ENCODE measurements around the gene MAD2L1BP. TPM values are rescaled to one million over a fixed set of nuclear protein-coding genes. Genes with fewer than 3 reads are reported as not detected.

The MAD2L1BP gene
- total and polyA plus RNA-seq, 2 of the 13 experiments (the other 11 are each of a cell fraction or from before 2014, with no cell fraction given) = 54.2 to 55.5 TPM

- TF ChIP-seq REXO4 (CRISPR knock-in tag; IDR thresholded peaks at IDR 0.05; ENCODE audit: borderline replicate concordance) (no peak), ZMYM2 (CRISPR knock-in tag; IDR thresholded peaks at IDR 0.05) (no peak), ZNF503 (CRISPR knock-in tag; IDR thresholded peaks at IDR 0.05) (no peak), TIGD3 (CRISPR knock-in tag; IDR thresholded peaks at IDR 0.05; ENCODE audit: borderline replicate concordance) (no peak), ZNF354B (CRISPR knock-in tag; IDR thresholded peaks at IDR 0.05) (peak; percentile 74; the same call in 1 of the 2 replicates), ZZZ3 (CRISPR knock-in tag; IDR thresholded peaks at IDR 0.05; ENCODE audit: borderline replicate concordance) (0 out of 2 replicates have a peak, but pooled peaks have one; percentile 10), KDM4B (CRISPR knock-in tag; IDR thresholded peaks at IDR 0.05) (no peak), NFIC (IDR thresholded peaks at IDR 0.05; ENCODE audit: low read length) (no peak), SPEN (CRISPR knock-in tag; IDR thresholded peaks at IDR 0.05; ENCODE audit: low read depth) (0 out of 2 replicates have a peak, but pooled peaks have one; percentile 52), SIX1 (CRISPR knock-in tag; IDR thresholded peaks at IDR 0.05; ENCODE audit: borderline replicate concordance) (0 out of 2 replicates have a peak, but pooled peaks have one; percentile 5), SOX6 (IDR thresholded peaks at IDR 0.05) (no peak), SOX6 (CRISPR knock-in tag; IDR thresholded peaks at IDR 0.05) (no peak), HNRNPLL (IDR thresholded peaks at IDR 0.05; ENCODE audit: low read depth, low read length, poor library complexity, severe bottlenecking) (no peak), HIVEP1 (CRISPR knock-in tag; IDR thresholded peaks at IDR 0.05) (no peak), ZNF747 (CRISPR knock-in tag; IDR thresholded peaks at IDR 0.05; ENCODE audit: borderline replicate concordance) (no peak), ZBTB7B (CRISPR knock-in tag; IDR thresholded peaks at IDR 0.05) (peak; percentile 44; the same call in 1 of the 2 replicates), FOXP1 (IDR thresholded peaks at IDR 0.05) (no peak), FOXP1 (CRISPR knock-in tag; IDR thresholded peaks at IDR 0.05) (no peak), LCORL (IDR thresholded peaks at IDR 0.05) (no peak), LCORL (CRISPR knock-in tag; IDR thresholded peaks at IDR 0.05) (no peak), ZNF841 (CRISPR knock-in tag; IDR thresholded peaks at IDR 0.05; ENCODE audit: borderline replicate concordance) (no peak), HMG20B (CRISPR knock-in tag; conservative IDR thresholded peaks at IDR 0.05) (no peak), ZNF343 (CRISPR knock-in tag; IDR thresholded peaks at IDR 0.05) (0 out of 2 replicates have a peak, but pooled peaks have one; percentile 25), ZNF850 (CRISPR knock-in tag; conservative IDR thresholded peaks at IDR 0.05) (no peak), TOPORS (CRISPR knock-in tag; IDR thresholded peaks at IDR 0.05) (no peak), MIXL1 (CRISPR knock-in tag; IDR thresholded peaks at IDR 0.05) (no peak), ZSCAN30 (CRISPR knock-in tag; IDR thresholded peaks at IDR 0.05) (no peak), ADNP (CRISPR knock-in tag; IDR thresholded peaks at IDR 0.05) (no peak), RORA (CRISPR knock-in tag; IDR thresholded peaks at IDR 0.05) (no peak), ZNF777 (CRISPR knock-in tag; IDR thresholded peaks at IDR 0.05) (no peak), ZNF577 (CRISPR knock-in tag; IDR thresholded peaks at IDR 0.05; ENCODE audit: borderline replicate concordance, low read depth) (no peak), PTBP1 (IDR thresholded peaks at IDR 0.05; ENCODE audit: low read depth, low read length, poor library complexity, severe bottlenecking) (no peak)
Measured at GRCh38 chr6:43628393-43629103, 7.1 kb upstream of the MAD2L1BP start (continued).
